Hematopoietic multipotent progenitor cell treated with erythropoietin and hydrocortisone succinate and interleukin-3 and kit ligand, for 4 days (in vitro differentiated cells): ENCODE measurements around the gene ROR2.

Experiments used
- DNase-seq: peaks from one replicate; pipeline ENCODE4 v3.0.0-alpha.2; 2015

Gene ROR2

GRCh38 chr9:91710158-91710557, 239.9 kb downstream of the ROR2 start:
- DNase-seq: peak; percentile 44

- DNase-seq: no peak
Observed at GRCh38 chr9:91705386-91705785, 244.6 kb downstream of the ROR2 start.

GRCh38 chr9:91700475-91700874, 249.6 kb downstream of the ROR2 start:
- DNase-seq: no peak

GRCh38 chr9:91698266-91698665, 251.8 kb downstream of the ROR2 start:
- no peak for DNase-seq

GRCh38 chr9:91697201-91697600, 252.8 kb downstream of the ROR2 start:
- no peak for DNase-seq

- no peak for DNase-seq
Observed at GRCh38 chr9:91694081-91694870, 255.8 kb downstream of the ROR2 start.

GRCh38 chr9:91693226-91693625, 256.8 kb downstream of the ROR2 start:
- no peak for DNase-seq

- DNase-seq: no peak
Observed at GRCh38 chr9:91690540-91691249, 259.3 kb downstream of the ROR2 start.

GRCh38 chr9:91689006-91689405, 261.0 kb downstream of the ROR2 start:
- no peak for DNase-seq

- DNase-seq: no peak
Observed at GRCh38 chr9:91683269-91683668, 266.8 kb downstream of the ROR2 start.

GRCh38 chr9:91682806-91683205, 267.2 kb downstream of the ROR2 start:
- no peak for DNase-seq

- peak; percentile 88 for DNase-seq
Observed at GRCh38 chr9:91681461-91682305, 268.3 kb downstream of the ROR2 start.

GRCh38 chr9:91680998-91681397, 269.0 kb downstream of the ROR2 start:
- DNase-seq: no peak

GRCh38 chr9:91680106-91680505, 269.9 kb downstream of the ROR2 start:
- DNase-seq: no peak

GRCh38 chr9:91678807-91679580, 271.0 kb downstream of the ROR2 start:
- DNase-seq: no peak

GRCh38 chr9:91677822-91678436, 272.1 kb downstream of the ROR2 start:
- no peak for DNase-seq

- no peak for DNase-seq
Observed at GRCh38 chr9:91677331-91677730, 272.7 kb downstream of the ROR2 start.

GRCh38 chr9:91676046-91676445, 274.0 kb downstream of the ROR2 start:
- no peak for DNase-seq

GRCh38 chr9:91664663-91665062, 285.4 kb downstream of the ROR2 start:
- DNase-seq: no peak

GRCh38 chr9:91663858-91664257, 286.2 kb downstream of the ROR2 start:
- DNase-seq: no peak

- no peak for DNase-seq
Observed at GRCh38 chr9:91661451-91661850, 288.6 kb downstream of the ROR2 start.

GRCh38 chr9:91660521-91660920, 289.5 kb downstream of the ROR2 start:
- DNase-seq: no peak
